Adipocyte (in vitro differentiated cells): ENCODE measurements around the gene BGLAP.
"Not testable (repeated sequence)": the region's sequence is repeated elsewhere in the genome, so short reads cannot be mapped to it uniquely, and the experiment has no call there.

ENCODE experiments used
- DNase-seq: peaks from one replicate; pipeline ENCODE4 v3.0.0-alpha.2; 2015; ENCODE audit warnings: low read depth
- H3K27me3 ChIP-seq: replicated peaks from 2 replicates; pipeline ENCODE4 v1.7.0; 2013; ENCODE audit warnings: mild to moderate bottlenecking, low read length, moderate library complexity; ENCODE audit not compliant: control insufficient read depth, insufficient read depth
- H3K36me3 ChIP-seq: 2 replicates; pipeline ENCODE4 v1.7.0; 2013; ENCODE audit warnings: low read length, mild to moderate bottlenecking, moderate library complexity; ENCODE audit not compliant: control insufficient read depth, insufficient read depth, severe bottlenecking
- H3K4me1 ChIP-seq: 2 replicates; pipeline ENCODE4 v1.7.0; 2013; ENCODE audit warnings: mild to moderate bottlenecking, low read length, moderate library complexity; ENCODE audit not compliant: control insufficient read depth, insufficient read depth
- H3K4me3 ChIP-seq: 2 replicates; pipeline ENCODE4 v1.7.0; 2013; ENCODE audit warnings: mild to moderate bottlenecking, low read length, moderate library complexity
- H3K9ac ChIP-seq: 2 replicates; pipeline ENCODE4 v1.7.0; 2013; ENCODE audit warnings: mild to moderate bottlenecking, low read length, moderate library complexity
- H3K9me3 ChIP-seq: 2 replicates; pipeline ENCODE4 v1.7.0; 2013; ENCODE audit warnings: mild to moderate bottlenecking, low read length, moderate library complexity; ENCODE audit not compliant: control insufficient read depth

Gene BGLAP

DNA sequence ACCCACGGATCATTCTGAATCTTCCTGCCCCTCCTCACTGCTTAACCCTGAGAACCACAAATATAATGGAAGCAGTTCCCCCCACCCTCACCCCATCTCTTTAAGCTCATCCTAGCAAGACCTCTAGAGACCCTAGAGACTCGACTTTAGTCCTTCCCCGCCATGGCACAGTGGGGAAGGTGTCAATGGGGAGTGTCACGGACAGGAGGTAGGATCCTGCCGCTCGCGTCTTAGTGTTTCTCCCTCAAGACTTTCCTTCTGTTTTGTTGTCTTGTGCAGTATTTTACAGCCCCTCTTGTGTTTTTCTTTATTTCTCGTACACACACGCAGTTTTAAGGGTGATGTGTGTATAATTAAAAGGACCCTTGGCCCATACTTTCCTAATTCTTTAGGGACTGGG is 29.9 kb upstream of the BGLAP start:
- DNase-seq: no peak
- Histone ChIP-seq H3K4me3 (peak overlapping the region; percentile 87), H3K27me3 (no peaks in the 10 kb centered on the region), H3K36me3 (peaks cover 42% of the 10 kb centered on the region), H3K9me3 (no peaks in the 10 kb centered on the region), H3K9ac (peak overlapping the region; percentile 93), H3K4me1 (peaks cover 5% of the 10 kb centered on the region)

GRCh38 chr1:156212833-156213643 is 28.9 kb upstream of the BGLAP start, which contains the start of gene PMF1:
TSS of gene PMF1 (plus strand) at chr1:156213007. CDS start at chr1:156213016, 9 bp downstream.
- Histone ChIP-seq H3K9ac (peak within 1 kb of the TSS; percentile 93), H3K27me3 (no peaks in the 10 kb centered on the region), H3K4me3 (peak within 1 kb of the TSS; percentile 87), H3K9me3 (no peaks in the 10 kb centered on the region), H3K36me3 (peaks cover 37% of the 10 kb centered on the region), H3K4me1 (peaks cover 14% of the 10 kb centered on the region)
- peak; percentile 99 for DNase-seq

GRCh38 chr1:156213644-156213966 is 28.4 kb upstream of the BGLAP start:
- Histone ChIP-seq H3K4me3 (peak overlapping the region; percentile 87), H3K9ac (peak overlapping the region; percentile 93), H3K9me3 (no peaks in the 10 kb centered on the region), H3K4me1 (peaks cover 17% of the 10 kb centered on the region), H3K36me3 (peaks cover 32% of the 10 kb centered on the region), H3K27me3 (no peaks in the 10 kb centered on the region)
- no peak for DNase-seq

DNA sequence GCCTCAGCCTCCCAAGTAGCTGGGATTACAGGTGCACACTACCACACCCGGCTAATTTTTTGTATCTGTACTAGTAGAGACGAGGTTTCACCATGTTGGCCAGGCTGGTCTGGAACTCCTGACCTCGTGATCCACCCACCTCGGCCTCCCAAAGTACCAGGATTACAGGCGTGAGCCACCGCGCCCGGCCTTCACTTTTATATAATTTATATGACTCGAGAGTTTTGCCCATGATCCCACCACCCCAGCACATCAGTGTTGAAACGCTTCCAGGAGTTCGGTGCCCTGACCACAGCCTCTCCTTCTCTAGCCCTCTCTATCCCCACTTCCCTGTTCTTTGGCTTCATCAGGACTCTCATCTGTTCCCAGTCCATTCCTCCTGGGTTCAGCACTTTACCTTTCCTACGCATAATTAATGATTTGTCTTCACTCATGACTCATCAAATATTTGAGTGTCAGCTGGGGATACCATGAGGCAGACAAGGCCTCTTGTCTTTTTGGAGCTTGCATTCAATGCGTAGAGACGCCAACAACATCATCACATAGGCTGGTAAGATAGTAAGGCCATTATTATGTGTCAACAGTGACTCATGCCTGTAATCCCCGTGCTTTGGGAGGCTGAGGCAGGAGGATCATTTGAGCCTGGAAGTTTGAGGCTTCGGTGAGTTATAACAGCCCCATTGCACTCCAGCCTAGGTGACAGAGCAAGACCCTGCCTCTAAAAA is 27.8 kb upstream of the BGLAP start:
- DNase-seq: peak; percentile 6
- Histone ChIP-seq H3K4me1 (peaks cover 17% of the 10 kb centered on the region), H3K36me3 (peaks cover 27% of the 10 kb centered on the region), H3K27me3 (no peaks in the 10 kb centered on the region), H3K4me3 (peak overlapping the region; percentile 87), H3K9me3 (no peaks in the 10 kb centered on the region), H3K9ac (peak overlapping the region; percentile 93)

GRCh38 chr1:156216361-156217086 is 25.5 kb upstream of the BGLAP start:
- H3K27me3 ChIP-seq, DNase-seq, H3K9ac ChIP-seq, H3K4me3 ChIP-seq, H3K9me3 ChIP-seq: not testable (repeated sequence)
- Histone ChIP-seq H3K36me3 (peaks cover 12% of the 10 kb centered on the region), H3K4me1 (peaks cover 17% of the 10 kb centered on the region)

GRCh38 chr1:156217871-156218270 is 24.1 kb upstream of the BGLAP start:
- Histone ChIP-seq H3K27me3 (no peaks in the 10 kb centered on the region), H3K36me3 (peaks cover 20% of the 10 kb centered on the region), H3K9me3 (no peaks in the 10 kb centered on the region), H3K4me1 (peaks cover 13% of the 10 kb centered on the region), H3K9ac (no peak overlapping the region), H3K4me3 (no peak overlapping the region)
- peak; percentile 18 for DNase-seq

- peaks cover 32% of the 10 kb centered on the region for H3K36me3 ChIP-seq
- no peaks in the 10 kb centered on the region for H3K9me3 ChIP-seq
- H3K4me3 ChIP-seq: no peak overlapping the region
- H3K27me3 ChIP-seq: no peaks in the 10 kb centered on the region
- DNase-seq: no peak
- peaks cover 13% of the 10 kb centered on the region for H3K4me1 ChIP-seq
- H3K9ac ChIP-seq: no peak overlapping the region
Observed at GRCh38 chr1:156220226-156220625, 21.8 kb upstream of the BGLAP start.

DNA sequence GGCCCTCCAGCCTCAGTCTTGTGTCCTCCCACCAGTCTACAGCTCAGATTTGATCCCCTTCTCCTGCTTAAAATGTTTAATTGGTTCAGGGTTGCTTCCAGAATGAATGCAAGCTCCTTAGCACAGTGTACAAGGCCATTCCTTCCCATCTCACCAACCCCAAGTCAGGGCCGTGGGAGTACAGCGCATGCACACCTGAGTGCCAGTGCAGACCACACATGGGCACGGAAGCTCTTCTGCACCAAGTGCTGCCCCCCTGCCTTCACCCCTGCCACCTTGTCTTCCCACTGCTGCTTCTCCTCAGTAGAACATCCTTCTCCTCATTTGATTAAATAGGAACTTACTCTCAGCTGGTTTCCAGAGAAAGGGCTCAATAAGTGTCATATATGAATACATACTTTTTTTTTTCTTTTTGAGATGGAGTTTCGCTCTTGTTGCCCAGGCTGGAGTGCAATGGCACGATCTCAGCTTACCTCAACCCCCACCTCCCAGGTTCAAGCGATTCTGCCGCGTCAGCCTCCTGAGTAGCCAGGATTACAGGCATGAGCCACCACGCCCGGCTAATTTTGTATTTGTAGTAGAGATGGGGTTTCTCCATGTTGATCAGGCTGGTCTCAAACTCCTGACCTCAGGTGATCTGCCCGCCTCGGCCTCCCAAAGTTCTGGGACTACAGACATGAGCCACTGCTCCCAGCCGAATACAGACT is 19.8 kb upstream of the BGLAP start:
- no peaks in the 10 kb centered on the region for H3K27me3 ChIP-seq
- peaks cover 13% of the 10 kb centered on the region for H3K4me1 ChIP-seq
- H3K9ac ChIP-seq: no peak overlapping the region
- H3K4me3 ChIP-seq: no peak overlapping the region
- H3K9me3 ChIP-seq: no peaks in the 10 kb centered on the region
- DNase-seq: no peak
- peaks cover 41% of the 10 kb centered on the region for H3K36me3 ChIP-seq

DNA sequence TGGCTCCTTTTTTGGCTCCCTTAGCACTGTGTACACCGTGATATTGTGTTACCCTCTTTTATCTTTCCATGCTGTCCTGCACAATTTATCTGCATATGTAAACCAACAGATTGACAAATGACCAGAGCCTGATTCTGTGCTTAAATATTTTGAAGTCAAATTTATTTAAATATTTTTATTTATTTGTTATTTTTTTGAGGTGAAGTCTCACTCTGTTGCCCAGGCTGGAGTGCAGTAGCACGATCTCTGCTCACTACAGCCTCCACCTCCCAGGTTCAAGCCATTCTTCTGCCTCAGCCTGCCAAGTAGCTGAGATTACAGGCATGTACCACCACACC is 16.3 kb upstream of the BGLAP start:
- Histone ChIP-seq H3K9me3 (no peaks in the 10 kb centered on the region), H3K36me3 (peaks cover 47% of the 10 kb centered on the region), H3K4me3 (no peak overlapping the region), H3K27me3 (no peaks in the 10 kb centered on the region), H3K9ac (no peak overlapping the region), H3K4me1 (no peaks in the 10 kb centered on the region)
- DNase-seq: no peak

DNA sequence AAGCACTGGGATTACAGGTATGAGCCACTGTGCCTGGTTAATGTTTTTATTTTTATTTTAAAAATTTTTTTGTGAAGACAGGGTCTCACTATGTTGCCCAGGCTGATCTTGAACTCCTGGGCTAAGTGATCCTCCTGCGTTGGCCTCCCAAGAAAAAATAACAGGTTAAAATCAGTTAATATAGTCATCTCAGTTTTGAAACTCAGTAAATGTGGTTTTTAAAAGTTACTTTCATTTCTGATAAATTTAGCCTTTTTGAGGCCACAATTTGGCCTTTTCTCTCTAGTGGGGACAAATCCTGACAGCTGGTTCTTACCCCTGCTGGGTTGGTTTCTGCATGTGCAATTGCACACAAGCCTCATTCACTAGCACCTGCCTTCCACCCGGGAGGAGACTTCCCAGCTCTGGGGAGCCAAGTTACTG is 15.9 kb upstream of the BGLAP start:
- Histone ChIP-seq H3K4me1 (no peaks in the 10 kb centered on the region), H3K4me3 (no peak overlapping the region), H3K36me3 (peaks cover 43% of the 10 kb centered on the region), H3K9me3 (no peaks in the 10 kb centered on the region), H3K9ac (no peak overlapping the region), H3K27me3 (no peaks in the 10 kb centered on the region)
- no peak for DNase-seq

DNA sequence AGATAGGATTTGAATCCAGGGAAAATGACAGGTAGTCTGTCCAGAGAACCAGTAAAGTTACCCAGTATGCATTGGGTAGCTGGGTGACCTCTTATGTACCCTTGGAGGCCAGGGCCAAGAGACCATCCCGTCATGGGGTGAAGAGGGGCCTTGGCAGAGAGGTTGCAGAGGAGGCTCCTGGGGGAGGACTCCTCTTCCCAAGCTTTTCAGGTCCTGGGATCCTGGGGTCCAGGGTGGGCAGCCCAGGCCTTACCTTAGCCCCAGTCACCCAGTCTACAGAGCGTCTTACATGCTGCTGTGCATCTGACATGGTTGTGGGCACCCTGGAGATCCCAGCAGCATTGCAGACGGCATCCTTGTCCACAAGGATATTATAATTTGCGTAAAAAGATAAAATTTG is 15.2 kb upstream of the BGLAP start:
- no peaks in the 10 kb centered on the region for H3K4me1 ChIP-seq
- H3K9me3 ChIP-seq: no peaks in the 10 kb centered on the region
- H3K36me3 ChIP-seq: peaks cover 36% of the 10 kb centered on the region
- DNase-seq: no peak
- H3K9ac ChIP-seq: no peak overlapping the region
- H3K4me3 ChIP-seq: no peak overlapping the region
- no peaks in the 10 kb centered on the region for H3K27me3 ChIP-seq
